ENCODE results near the gene NXPE4. TPM values are rescaled to one million over a fixed set of nuclear protein-coding genes. Genes with fewer than 3 reads are reported as not detected.

The NXPE4 gene
- total RNA-seq, 1 donor from 2014 or later, result not detected

GRCh38 chr11:114562166-114562916 lies 33.2 kb downstream of the NXPE4 start:
- TF ChIP-seq, protein P1, sequence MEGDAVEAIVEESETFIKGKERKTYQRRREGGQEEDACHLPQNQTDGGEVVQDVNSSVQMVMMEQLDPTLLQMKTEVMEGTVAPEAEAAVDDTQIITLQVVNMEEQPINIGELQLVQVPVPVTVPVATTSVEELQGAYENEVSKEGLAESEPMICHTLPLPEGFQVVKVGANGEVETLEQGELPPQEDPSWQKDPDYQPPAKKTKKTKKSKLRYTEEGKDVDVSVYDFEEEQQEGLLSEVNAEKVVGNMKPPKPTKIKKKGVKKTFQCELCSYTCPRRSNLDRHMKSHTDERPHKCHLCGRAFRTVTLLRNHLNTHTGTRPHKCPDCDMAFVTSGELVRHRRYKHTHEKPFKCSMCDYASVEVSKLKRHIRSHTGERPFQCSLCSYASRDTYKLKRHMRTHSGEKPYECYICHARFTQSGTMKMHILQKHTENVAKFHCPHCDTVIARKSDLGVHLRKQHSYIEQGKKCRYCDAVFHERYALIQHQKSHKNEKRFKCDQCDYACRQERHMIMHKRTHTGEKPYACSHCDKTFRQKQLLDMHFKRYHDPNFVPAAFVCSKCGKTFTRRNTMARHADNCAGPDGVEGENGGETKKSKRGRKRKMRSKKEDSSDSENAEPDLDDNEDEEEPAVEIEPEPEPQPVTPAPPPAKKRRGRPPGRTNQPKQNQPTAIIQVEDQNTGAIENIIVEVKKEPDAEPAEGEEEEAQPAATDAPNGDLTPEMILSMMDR (conservative IDR thresholded peaks at IDR 0.05), result no peak
- no peak overlapping the region for H3K27ac Mint-ChIP-seq (ENCODE audit: unreplicated experiment)
- no peaks in the 10 kb centered on the region for H3K9me3 Mint-ChIP-seq
- DNase-seq (ENCODE audit: low read depth, low spot score), result no peak
- H3K4me3 Mint-ChIP-seq, result no peak overlapping the region
- H3K36me3 Mint-ChIP-seq (ENCODE audit: low read depth), result no peaks in the 10 kb centered on the region
- no peaks in the 10 kb centered on the region for H3K27me3 Mint-ChIP-seq (ENCODE audit: low read depth)
- peaks cover 5% of the 10 kb centered on the region for H3K4me1 Mint-ChIP-seq

GRCh38 chr11:114559425-114560310 lies 35.9 kb downstream of the NXPE4 start, which contains the start of gene NXPE1:
Gene NXPE1 (minus strand): TSS chr11:114559881. CDS start chr11:114551201, 8,680 bp downstream.
- TF ChIP-seq, protein P1 (conservative IDR thresholded peaks at IDR 0.05), result no peak
- H3K27me3 Mint-ChIP-seq (ENCODE audit: low read depth), result no peaks in the 10 kb centered on the region
- H3K4me1 Mint-ChIP-seq, result no peaks in the 10 kb centered on the region
- no peak within 1 kb of the TSS for H3K27ac Mint-ChIP-seq (ENCODE audit: unreplicated experiment)
- DNase-seq (ENCODE audit: low read depth, low spot score), result no peak
- H3K4me3 Mint-ChIP-seq, result no peak within 1 kb of the TSS
- no peaks in the 10 kb centered on the region for H3K9me3 Mint-ChIP-seq
- H3K36me3 Mint-ChIP-seq (ENCODE audit: low read depth), result no peaks in the 10 kb centered on the region

DNA sequence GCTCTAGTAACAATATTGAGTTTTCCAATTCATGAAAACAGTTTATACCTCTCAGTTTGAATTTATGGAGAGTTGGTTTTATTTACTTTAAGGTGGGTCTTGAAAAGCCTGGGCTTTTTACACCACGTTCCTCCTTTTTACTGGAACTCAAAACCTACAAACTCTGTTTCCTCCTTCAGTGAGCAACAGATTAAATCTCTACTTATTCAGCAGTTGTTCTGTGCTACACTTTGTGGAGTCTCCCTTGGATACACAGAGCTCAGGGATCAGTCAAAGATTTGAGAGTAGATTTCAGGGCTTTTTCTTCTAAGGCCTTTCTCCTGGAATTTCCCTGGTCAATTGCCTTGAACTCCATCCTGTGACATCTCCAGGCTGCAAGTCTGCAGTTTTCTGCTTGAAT lies 39.5 kb downstream of the NXPE4 start:
- no peak for DNase-seq (ENCODE audit: low read depth, low spot score)
- H3K4me1 Mint-ChIP-seq, result no peaks in the 10 kb centered on the region
- H3K27ac Mint-ChIP-seq (ENCODE audit: unreplicated experiment), result no peak overlapping the region
- no peaks in the 10 kb centered on the region for H3K27me3 Mint-ChIP-seq (ENCODE audit: low read depth)
- H3K4me3 Mint-ChIP-seq, result no peak overlapping the region
- TF ChIP-seq, protein P1 (conservative IDR thresholded peaks at IDR 0.05), result no peak
- no peaks in the 10 kb centered on the region for H3K36me3 Mint-ChIP-seq (ENCODE audit: low read depth)
- no peaks in the 10 kb centered on the region for H3K9me3 Mint-ChIP-seq

GRCh38 chr11:114553642-114554041 lies 41.9 kb downstream of the NXPE4 start:
- no peak for DNase-seq (ENCODE audit: low read depth, low spot score)
- Mint-ChIP-seq H3K9me3 (no peaks in the 10 kb centered on the region), H3K27me3 (ENCODE audit: low read depth) (no peaks in the 10 kb centered on the region)

GRCh38 chr11:114551060-114551459 lies 44.5 kb downstream of the NXPE4 start:
- Mint-ChIP-seq H3K9me3 (no peaks in the 10 kb centered on the region), H3K4me1 (no peaks in the 10 kb centered on the region), H3K36me3 (ENCODE audit: low read depth) (no peaks in the 10 kb centered on the region), H3K27ac (ENCODE audit: unreplicated experiment) (no peak overlapping the region), H3K27me3 (ENCODE audit: low read depth) (no peaks in the 10 kb centered on the region), H3K4me3 (no peak overlapping the region)
- DNase-seq (ENCODE audit: low read depth, low spot score), result no peak
- TF ChIP-seq, protein P1 (conservative IDR thresholded peaks at IDR 0.05), result no peak

More at GRCh38 chr11:114553642-114554041, 41.9 kb downstream of the NXPE4 start:
- H3K36me3 Mint-ChIP-seq (ENCODE audit: low read depth), result no peaks in the 10 kb centered on the region
- H3K4me3 Mint-ChIP-seq, result no peak overlapping the region
- TF ChIP-seq, protein P1 (conservative IDR thresholded peaks at IDR 0.05), result no peak
- H3K27ac Mint-ChIP-seq (ENCODE audit: unreplicated experiment), result no peak overlapping the region
- H3K4me1 Mint-ChIP-seq, result no peaks in the 10 kb centered on the region

All from neural crest cell (in vitro differentiated cells).